ENCODE results near the gene ORC6. TPM values are rescaled to one million over a fixed set of nuclear protein-coding genes. Genes with fewer than 3 reads are reported as not detected.

Gene ORC6
- total RNA-seq, 1 experiment from 2014 or later, result 27.4 TPM

GRCh38 chr16:46688654-46689364, 650 bp upstream of the ORC6 start, which contains the start of gene VPS35:
Gene VPS35 (minus strand): TSS chr16:46689178. CDS start chr16:46689133, 45 bp downstream.
- peak within 1 kb of the TSS; percentile 73 for H3K4me3 ChIP-seq
- no TSS peak for BruUV-seq (replicated peaks)
- intact Hi-C loops (cut with micrococcal nuclease; ENCODE audit: unreplicated experiment), result loop anchor here (1.0 to 5.0 kb wide), 4 partner anchors 68 to 196 kb away; partner anchors contain the start of genes C16orf87 and GPT2
- ChIA-PET POLR2A (ENCODE audit: unreplicated experiment) (no interaction called here), CTCF (interaction anchor here (0.6 kb wide), 1 partner anchor 11 kb away, joined by 8 read pairs; no protein-coding TSS in a partner anchor)
- peak; percentile 96 to 98 for DNase-seq
- H3K9me2 ChIP-seq (ENCODE audit: insufficient read depth), result 0 out of 2 replicates have a peak, but pooled peaks cover 3% of the 10 kb centered on the region
- H3K9me3 ChIP-seq (ENCODE audit: insufficient read depth, low read depth), result no peaks in the 10 kb centered on the region
- H3F3A ChIP-seq (ENCODE audit: insufficient read depth, low read depth), result peaks cover 18% of the 10 kb centered on the region; the same call in 1 of the 2 replicates
- peak; percentile 28 for TF ChIP-seq CTCF (conservative IDR thresholded peaks at IDR 0.05)
- no peak for TF ChIP-seq EZH2 (IDR thresholded peaks at IDR 0.05; ENCODE audit: low read depth)
- H3K27me3 ChIP-seq (ENCODE audit: insufficient read depth, low read depth), result no peaks in the 10 kb centered on the region
- peaks cover 34% of the 10 kb centered on the region for H3K4me1 ChIP-seq (replicated peaks; ENCODE audit: insufficient read depth)
- H2AFZ ChIP-seq, result peak within 1 kb of the TSS; percentile 95
- peaks cover 6% of the 10 kb centered on the region; the same call in 1 of the 2 replicates for H3K36me3 ChIP-seq (ENCODE audit: low read depth)
- H3K27ac ChIP-seq, result peak within 1 kb of the TSS; percentile 74
- H3K4me2 ChIP-seq, result peak within 1 kb of the TSS; percentile 95
- peaks cover 81% of the 10 kb centered on the region for H3K79me2 ChIP-seq (ENCODE audit: low read depth)
- H4K20me1 ChIP-seq (ENCODE audit: insufficient read depth), result peaks cover 47% of the 10 kb centered on the region

- H3K9me3 ChIP-seq (ENCODE audit: insufficient read depth, low read depth), result no peaks in the 10 kb centered on the region
- CTCF ChIA-PET, result no interaction called here
- no peaks in the 10 kb centered on the region for H3K27me3 ChIP-seq (ENCODE audit: insufficient read depth, low read depth)
- peaks cover 30% of the 10 kb centered on the region for H4K20me1 ChIP-seq (ENCODE audit: insufficient read depth)
- H3K4me2 ChIP-seq, result peak overlapping the region; percentile 95
- H2AFZ ChIP-seq, result peak overlapping the region; percentile 95
- intact Hi-C loops (cut with micrococcal nuclease; ENCODE audit: unreplicated experiment), result no loop called here
- H3F3A ChIP-seq (ENCODE audit: insufficient read depth, low read depth), result peaks cover 18% of the 10 kb centered on the region; the same call in 1 of the 2 replicates
- peaks cover 34% of the 10 kb centered on the region for H3K4me1 ChIP-seq (replicated peaks; ENCODE audit: insufficient read depth)
- no peak for TF ChIP-seq EZH2 (IDR thresholded peaks at IDR 0.05; ENCODE audit: low read depth)
- peak; percentile 27; the same call in 1 of the 2 replicates for TF ChIP-seq CTCF (conservative IDR thresholded peaks at IDR 0.05)
- 0 out of 2 replicates have a peak, but pooled peaks cover 3% of the 10 kb centered on the region for H3K9me2 ChIP-seq (ENCODE audit: insufficient read depth)
- peaks cover 15% of the 10 kb centered on the region; the same call in 1 of the 2 replicates for H3K36me3 ChIP-seq (ENCODE audit: low read depth)
- POLR2A ChIA-PET (ENCODE audit: unreplicated experiment), result interaction anchor here (0.6 to 0.9 kb wide), 2 partner anchors 139 to 451 kb away, joined by 5 to 23 read pairs; no protein-coding TSS in a partner anchor
- no TSS peak for BruUV-seq (replicated peaks)
- peak overlapping the region; percentile 74 for H3K27ac ChIP-seq
- DNase-seq, result no peak
- peak overlapping the region; percentile 73 for H3K4me3 ChIP-seq
- H3K79me2 ChIP-seq (ENCODE audit: low read depth), result peaks cover 64% of the 10 kb centered on the region
Measured at GRCh38 chr16:46690281-46691178, 1.1 kb downstream of the ORC6 start.

- Histone ChIP-seq H3K4me1 (replicated peaks; ENCODE audit: insufficient read depth) (peaks cover 24% of the 10 kb centered on the region), H4K20me1 (ENCODE audit: insufficient read depth) (peaks cover 18% of the 10 kb centered on the region), H3K4me3 (peak overlapping the region; percentile 73; the same call in 1 of the 2 replicates), H3K9me2 (ENCODE audit: insufficient read depth) (no peaks in the 10 kb centered on the region), H3K27ac (no peak overlapping the region), H3K27me3 (ENCODE audit: insufficient read depth, low read depth) (no peaks in the 10 kb centered on the region), H3K79me2 (ENCODE audit: low read depth) (peaks cover 52% of the 10 kb centered on the region), H3K4me2 (peak overlapping the region; percentile 95), H2AFZ (no peak overlapping the region), H3K36me3 (ENCODE audit: low read depth) (peaks cover 21% of the 10 kb centered on the region; the same call in 1 of the 2 replicates), H3K9me3 (ENCODE audit: insufficient read depth, low read depth) (no peaks in the 10 kb centered on the region), H3F3A (ENCODE audit: insufficient read depth, low read depth) (peaks cover 18% of the 10 kb centered on the region; the same call in 1 of the 2 replicates)
- intact Hi-C loops (cut with micrococcal nuclease; ENCODE audit: unreplicated experiment), result no loop called here
- no peak for TF ChIP-seq EZH2 (IDR thresholded peaks at IDR 0.05; ENCODE audit: low read depth)
- TF ChIP-seq CTCF (conservative IDR thresholded peaks at IDR 0.05), result no peak
- DNase-seq, result no peak
- CTCF ChIA-PET, result interaction anchor here (0.6 kb wide), 1 partner anchor 109 kb away, joined by 4 read pairs; no protein-coding TSS in a partner anchor
- POLR2A ChIA-PET (ENCODE audit: unreplicated experiment), result no interaction called here
- no TSS peak for BruUV-seq (replicated peaks)
Measured at GRCh38 chr16:46691726-46692125, 2.3 kb downstream of the ORC6 start.
